Fibroblast of skin of back (primary cell): Measurements from ENCODE around the gene GLP1R.

Source experiments
- DNase-seq: peaks from one replicate; pipeline ENCODE4 v3.0.0-alpha.2; 2013

The GLP1R gene

GRCh38 chr6:39044181-39044580, 4.4 kb upstream of the GLP1R start:
- DNase-seq = no peak

DNA sequence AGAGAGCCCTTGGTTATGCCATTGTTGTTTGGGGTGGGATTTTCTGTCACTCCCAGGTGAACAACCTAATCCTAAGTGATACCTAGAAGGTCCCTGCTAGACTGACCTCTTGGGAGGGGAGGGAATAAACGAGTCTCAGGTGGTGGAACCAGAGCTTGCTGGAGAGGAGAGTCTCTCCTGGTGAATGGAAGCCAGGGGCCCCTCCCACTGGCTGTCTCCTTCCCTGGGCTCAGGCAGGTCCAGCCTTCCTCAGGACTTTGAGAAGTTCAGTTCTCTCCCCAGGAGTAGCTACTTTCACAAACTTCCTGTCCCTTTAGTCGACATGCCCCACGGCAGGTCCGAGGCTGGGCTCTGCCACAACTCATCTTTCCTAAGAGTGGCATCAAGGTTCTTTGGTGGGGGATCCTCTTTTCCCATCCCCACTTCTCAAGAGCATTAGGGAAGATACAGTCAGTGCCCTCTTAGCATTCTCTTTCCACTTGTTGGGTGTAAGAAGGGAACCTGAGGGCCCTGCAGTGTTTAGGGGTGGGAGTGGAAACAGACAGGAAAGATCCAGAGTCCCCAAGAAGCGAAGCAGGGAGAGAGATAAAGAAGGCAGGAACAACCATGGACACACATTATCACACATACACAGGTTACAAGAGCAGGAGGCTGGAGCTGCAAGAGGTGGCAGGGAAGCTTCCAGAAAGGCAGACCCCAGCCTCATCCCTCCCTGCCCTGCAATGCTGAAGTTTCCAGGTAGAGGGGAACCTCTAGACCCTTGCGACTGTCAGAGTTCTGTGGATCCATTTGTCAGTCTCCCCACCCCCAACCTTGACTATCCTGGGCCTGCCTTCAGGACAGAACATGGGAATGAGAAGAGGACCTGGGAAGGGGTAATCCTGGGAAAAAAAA, 900 bp upstream of the GLP1R start:
- DNase-seq = no peak

GRCh38 chr6:39049575-39050283, 1.1 kb downstream of the GLP1R start:
- DNase-seq = no peak

GRCh38 chr6:39050453-39051112, 2.0 kb downstream of the GLP1R start:
- DNase-seq = no peak

GRCh38 chr6:39051399-39052122, 3.0 kb downstream of the GLP1R start:
- DNase-seq = no peak

DNA sequence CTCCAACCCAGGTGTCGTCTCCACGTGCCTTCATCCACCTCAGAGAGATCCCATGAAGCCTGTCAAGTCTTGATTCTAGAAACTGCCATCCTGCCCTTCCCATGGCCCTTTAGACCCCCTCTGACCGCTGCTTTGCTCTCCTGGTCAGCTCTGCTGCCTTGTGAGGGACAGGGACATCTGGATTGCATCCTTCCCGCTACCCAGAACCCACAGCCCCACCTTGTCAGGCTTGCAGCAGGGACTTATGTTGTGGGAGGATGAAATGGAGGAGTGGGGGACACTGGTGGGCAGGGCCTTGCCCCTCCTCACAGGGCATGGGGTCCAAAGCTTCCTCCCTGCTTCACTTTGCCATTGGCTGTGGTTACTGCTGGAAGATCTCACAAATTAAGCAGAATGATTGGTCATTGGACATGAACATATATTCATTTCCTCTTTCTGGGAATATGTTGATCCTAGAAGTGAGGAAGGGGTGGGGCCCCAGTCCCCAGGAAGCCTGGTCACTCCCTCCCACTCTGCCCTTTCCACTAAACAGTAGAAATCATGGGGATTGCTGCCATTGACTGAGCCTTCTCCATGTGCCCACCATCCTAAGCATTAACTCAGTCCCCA, 4.5 kb downstream of the GLP1R start:
- no peak for DNase-seq

DNA sequence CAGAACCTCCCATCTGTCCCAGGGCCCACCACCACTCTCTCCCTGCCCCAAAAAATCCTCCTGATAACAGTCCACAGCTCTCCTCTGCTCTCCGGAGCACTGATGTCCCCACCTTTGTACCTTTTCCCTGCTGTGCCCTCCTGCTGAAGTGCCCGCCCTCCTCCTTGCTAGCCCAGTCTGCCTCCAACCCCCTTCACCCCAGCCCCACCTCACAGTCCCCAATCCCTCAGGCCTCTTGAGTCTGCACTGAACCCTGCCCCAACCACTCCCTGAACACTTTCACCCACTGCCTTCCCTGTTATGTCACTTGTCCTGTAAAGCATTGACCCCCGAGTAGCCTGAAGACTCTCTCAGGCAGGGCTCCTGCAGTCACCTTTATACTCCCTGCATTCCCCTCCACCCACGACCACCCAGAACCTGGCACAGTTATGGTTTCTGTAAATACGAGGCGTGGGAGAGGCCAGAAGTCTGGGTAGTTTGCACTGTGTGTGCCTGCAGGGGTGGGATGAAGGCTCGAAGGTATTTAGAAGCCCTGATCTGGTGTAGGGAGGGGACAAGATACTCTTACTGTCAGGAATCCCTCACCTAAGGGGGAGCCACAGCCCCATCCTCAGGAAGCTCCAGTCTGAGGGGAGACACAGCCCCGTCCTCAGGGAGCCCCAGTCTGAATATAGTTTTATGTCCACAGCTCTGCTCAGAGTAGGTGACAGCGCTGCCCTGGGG, 5.4 kb downstream of the GLP1R start:
- DNase-seq = no peak

GRCh38 chr6:39054577-39055142, 6.1 kb downstream of the GLP1R start:
- no peak for DNase-seq

- DNase-seq = no peak
Measured at GRCh38 chr6:39055661-39056060, 7.1 kb downstream of the GLP1R start.

DNA sequence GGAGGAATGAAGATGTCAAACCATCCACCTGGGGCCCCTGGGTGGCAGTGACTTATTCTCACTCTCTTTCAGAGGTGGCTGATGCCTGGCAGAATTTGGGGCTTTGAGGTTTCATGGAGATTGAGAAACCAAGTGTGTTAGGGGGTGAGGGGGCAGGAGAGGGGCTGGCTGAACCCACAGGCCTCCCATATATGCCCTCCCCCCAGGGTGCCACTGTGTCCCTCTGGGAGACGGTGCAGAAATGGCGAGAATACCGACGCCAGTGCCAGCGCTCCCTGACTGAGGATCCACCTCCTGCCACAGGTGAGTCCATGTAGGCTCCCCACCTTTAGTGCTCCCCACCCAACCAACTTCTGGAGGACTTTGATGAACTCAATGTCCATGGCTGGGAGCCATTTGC, 7.6 kb downstream of the GLP1R start:
- DNase-seq = no peak

- DNase-seq = no peak
Measured at GRCh38 chr6:39056681-39057080, 8.1 kb downstream of the GLP1R start.

- no peak for DNase-seq
Measured at GRCh38 chr6:39057251-39058155, 8.9 kb downstream of the GLP1R start.

GRCh38 chr6:39058471-39059147, 10.0 kb downstream of the GLP1R start:
- DNase-seq = no peak

DNA sequence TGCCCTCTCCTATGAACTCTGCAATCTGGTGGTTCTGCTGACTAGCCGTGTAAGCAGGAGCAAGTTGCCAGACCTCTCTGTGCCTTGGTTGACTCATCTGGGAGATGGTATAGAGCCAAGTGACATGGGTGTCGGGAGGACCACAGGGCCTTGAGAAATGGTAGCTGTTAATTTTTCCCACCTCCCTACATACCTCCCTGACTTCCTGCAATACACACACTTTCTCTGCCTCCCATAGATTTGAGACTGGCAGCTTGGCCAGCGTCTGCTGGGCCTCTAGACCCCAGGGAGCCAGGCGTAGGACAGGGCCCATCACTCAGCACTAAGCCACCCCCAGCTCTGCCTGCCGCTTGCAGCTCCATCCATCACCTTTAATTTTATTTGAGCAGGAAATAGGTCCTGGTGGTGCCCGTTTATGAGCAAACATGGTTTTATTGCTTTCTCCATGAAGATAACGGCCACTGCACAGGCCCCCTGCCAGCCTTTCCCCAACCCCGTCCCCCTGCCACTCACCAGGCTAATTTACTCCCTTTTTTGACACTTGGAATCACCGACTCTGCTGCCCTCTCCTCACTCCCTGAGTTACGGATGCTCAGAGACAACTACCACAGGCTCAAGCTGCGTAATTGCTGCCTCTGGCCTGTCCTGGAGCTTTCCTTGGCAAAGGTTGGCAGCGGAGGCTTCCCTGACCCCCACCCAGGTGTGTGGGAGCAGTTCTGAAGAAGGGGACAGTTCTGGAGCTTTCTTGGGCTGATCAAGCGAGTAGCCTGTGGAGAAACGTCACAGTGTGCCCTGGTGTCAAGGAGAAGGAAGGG, 11.1 kb downstream of the GLP1R start:
- DNase-seq = no peak

- DNase-seq = no peak
Measured at GRCh38 chr6:39060467-39061160, 12.0 kb downstream of the GLP1R start.

GRCh38 chr6:39061182-39061581, 12.6 kb downstream of the GLP1R start:
- no peak for DNase-seq

- DNase-seq = no peak
Measured at GRCh38 chr6:39061588-39061987, 13.0 kb downstream of the GLP1R start.
